Activated CD8-positive, alpha-beta memory T cell treated with anti-CD3 and anti-CD28 coated beads, Interleukin-2, amount 10 ng/mL, durations not matched to agents 7 days and 5 days (primary cell): ENCODE data around the gene TRIM44. TPM values are rescaled to one million over a fixed set of nuclear protein-coding genes. Genes with fewer than 3 reads are reported as not detected.

ENCODE experiments used
- total RNA-seq, 2 experiments: library from RNA; stranded (reverse); gene quantifications; one replicate each; pipeline ENCODE4 v1.2.3, GENCODE V29; 2021

TRIM44 gene
- total RNA-seq, 2 experiments from 2014 or later: 23.1 to 24.2 TPM

Other genes starting within 250 kb of the TRIM44 start
- not detected for gene SLC1A2, start 243.2 kb upstream of the TRIM44 start, total RNA-seq
- not detected for gene PAMR1, start 137.2 kb upstream of the TRIM44 start, total RNA-seq
- gene FJX1, start 44.3 kb upstream of the TRIM44 start, total RNA-seq: under 1 TPM in 1 of 2 experiments, not detected in 1; 0.33 TPM